WTC11 (cell line): ENCODE results near the gene PSMD1.

Experiments
- CTCF ChIP-seq: fragments of 200-600 bp; IDR thresholded peaks from 2 replicates; pipeline ENCODE4 v1.8.0; 2022; ENCODE audit warnings: antibody characterized with exemption
- E2F5 ChIP-seq: sonication (generic); formaldehyde crosslinking; IDR thresholded peaks from 2 replicates; pipeline ENCODE4 v1.8.1; 2022; ENCODE audit warnings: mild to moderate bottlenecking, moderate library complexity, missing genetic modification reagents
- ELF4 ChIP-seq: sonication (generic); formaldehyde crosslinking; IDR thresholded peaks from 2 replicates; pipeline ENCODE4 v1.8.1; 2022; ENCODE audit warnings: low read depth, mild to moderate bottlenecking, moderate library complexity, missing genetic modification reagents
- FOXJ3 ChIP-seq: sonication (generic); formaldehyde crosslinking; IDR thresholded peaks from 2 replicates; pipeline ENCODE4 v1.9.0; 2021; ENCODE audit warnings: missing genetic modification reagents, mild to moderate bottlenecking, borderline replicate concordance
- FOXK1 ChIP-seq: sonication (generic); formaldehyde crosslinking; IDR thresholded peaks from 2 replicates; pipeline ENCODE4 v1.8.0; 2022; ENCODE audit warnings: mild to moderate bottlenecking, moderate library complexity, missing genetic modification reagents
- IRF2 ChIP-seq: sonication (generic); formaldehyde crosslinking; IDR thresholded peaks from 2 replicates; pipeline ENCODE4 v1.8.0; 2022; ENCODE audit warnings: low read depth, missing genetic modification reagents, borderline replicate concordance
- MAX ChIP-seq: sonication (generic); formaldehyde crosslinking; IDR thresholded peaks from 2 replicates; pipeline ENCODE4 v1.8.0; 2022; ENCODE audit warnings: mild to moderate bottlenecking, missing genetic modification reagents
- STAT6 ChIP-seq: sonication (generic); formaldehyde crosslinking; conservative IDR thresholded peaks from 2 replicates; pipeline ENCODE4 v1.8.1; 2023; ENCODE audit warnings: mild to moderate bottlenecking, low read depth, missing genetic modification reagents, moderate library complexity
- TP53 ChIP-seq: sonication (generic); formaldehyde crosslinking; IDR thresholded peaks from 2 replicates; pipeline ENCODE4 v1.8.1; 2023; ENCODE audit warnings: mild to moderate bottlenecking, missing genetic modification reagents
- USF1 ChIP-seq: sonication (generic); formaldehyde crosslinking; IDR thresholded peaks from 2 replicates; pipeline ENCODE4 v1.8.0; 2022; ENCODE audit warnings: mild to moderate bottlenecking, missing genetic modification reagents
- ZNF219 ChIP-seq: sonication (generic); formaldehyde crosslinking; IDR thresholded peaks from 2 replicates; pipeline ENCODE4 v1.8.0; 2023; ENCODE audit warnings: missing genetic modification reagents, mild to moderate bottlenecking, borderline replicate concordance
- ZNF232 ChIP-seq: sonication (generic); formaldehyde crosslinking; IDR thresholded peaks from 2 replicates; pipeline ENCODE4 v1.8.0; 2022; ENCODE audit warnings: mild to moderate bottlenecking, missing genetic modification reagents
- ZNF512 ChIP-seq: sonication (generic); formaldehyde crosslinking; IDR thresholded peaks from 2 replicates; pipeline ENCODE4 v1.8.1; 2022; ENCODE audit warnings: missing genetic modification reagents, borderline replicate concordance

- TF ChIP-seq CTCF, result no peak
- no peak for TF ChIP-seq TP53 (CRISPR knock-in tag)
- TF ChIP-seq USF1 (CRISPR knock-in tag), result no peak
- TF ChIP-seq FOXK1 (CRISPR knock-in tag), result no peak
- no peak for TF ChIP-seq MAX (CRISPR knock-in tag)
- TF ChIP-seq STAT6 (CRISPR knock-in tag), result no peak
- TF ChIP-seq ZNF512 (CRISPR knock-in tag), result no peak
- no peak for TF ChIP-seq ZNF232 (CRISPR knock-in tag)
- no peak for TF ChIP-seq IRF2 (CRISPR knock-in tag)
- TF ChIP-seq ZNF219 (CRISPR knock-in tag), result no peak
- no peak for TF ChIP-seq ELF4 (CRISPR knock-in tag)
- no peak for TF ChIP-seq E2F5 (CRISPR knock-in tag)
- no peak for TF ChIP-seq FOXJ3
Observed at GRCh38 chr2:231183851-231184250, 127.2 kb downstream of the PSMD1 start.
